Measurements from ENCODE around the gene TLR9. TPM values are rescaled to one million over a fixed set of nuclear protein-coding genes. Genes with fewer than 3 reads are reported as not detected.
A peak's percentile ranks its signal among the peaks of the same experiment; 100 is the strongest.

TLR9 gene
- total RNA-seq, 1 donor from 2014 or later, result 0.12 TPM

- no peaks in the 10 kb centered on the region for H3K9me3 Mint-ChIP-seq (ENCODE audit: low read depth)
- H3K36me3 Mint-ChIP-seq (ENCODE audit: low read depth), result peaks cover 13% of the 10 kb centered on the region
Observed at GRCh38 chr3:52197842-52198625, 27.4 kb downstream of the TLR9 start, which contains the start of gene ALAS1. TSS of gene ALAS1 (plus strand) at chr3:52198160. CDS start at chr3:52199242, 1,082 bp downstream.

GRCh38 chr3:52197499-52197841, 28.0 kb downstream of the TLR9 start:
- peaks cover 11% of the 10 kb centered on the region for H3K36me3 Mint-ChIP-seq (ENCODE audit: low read depth)
- no peaks in the 10 kb centered on the region for H3K9me3 Mint-ChIP-seq (ENCODE audit: low read depth)
- no peak for TF ChIP-seq CTCF (IDR thresholded peaks at IDR 0.05)
- H3K4me3 Mint-ChIP-seq (ENCODE audit: unreplicated experiment), result peak overlapping the region; percentile 98
- no peaks in the 10 kb centered on the region for H3K27me3 Mint-ChIP-seq (ENCODE audit: low read depth)
- peaks cover 44% of the 10 kb centered on the region for H3K4me1 Mint-ChIP-seq (ENCODE audit: low read depth)
- DNase-seq (ENCODE audit: low spot score), result no peak
- H3K27ac Mint-ChIP-seq (ENCODE audit: unreplicated experiment), result peak overlapping the region; percentile 63

More at GRCh38 chr3:52197842-52198625, 27.4 kb downstream of the TLR9 start, which contains the start of gene ALAS1:
- no peak for DNase-seq (ENCODE audit: low spot score)
- Mint-ChIP-seq H3K4me1 (ENCODE audit: low read depth) (peaks cover 42% of the 10 kb centered on the region), H3K27me3 (ENCODE audit: low read depth) (no peaks in the 10 kb centered on the region), H3K27ac (ENCODE audit: unreplicated experiment) (peak within 1 kb of the TSS; percentile 94), H3K4me3 (ENCODE audit: unreplicated experiment) (peak within 1 kb of the TSS; percentile 98)
- no peak for TF ChIP-seq CTCF (IDR thresholded peaks at IDR 0.05)

- DNase-seq (ENCODE audit: low spot score), result no peak
- no peak for TF ChIP-seq CTCF (IDR thresholded peaks at IDR 0.05)
- peaks cover 42% of the 10 kb centered on the region for H3K4me1 Mint-ChIP-seq (ENCODE audit: low read depth)
- H3K9me3 Mint-ChIP-seq (ENCODE audit: low read depth), result no peaks in the 10 kb centered on the region
- no peak overlapping the region for H3K4me3 Mint-ChIP-seq (ENCODE audit: unreplicated experiment)
- peak overlapping the region; percentile 63 for H3K27ac Mint-ChIP-seq (ENCODE audit: unreplicated experiment)
- H3K36me3 Mint-ChIP-seq (ENCODE audit: low read depth), result peaks cover 9% of the 10 kb centered on the region
- H3K27me3 Mint-ChIP-seq (ENCODE audit: low read depth), result no peaks in the 10 kb centered on the region
Observed at GRCh38 chr3:52196977-52197376, 28.5 kb downstream of the TLR9 start.

DNA sequence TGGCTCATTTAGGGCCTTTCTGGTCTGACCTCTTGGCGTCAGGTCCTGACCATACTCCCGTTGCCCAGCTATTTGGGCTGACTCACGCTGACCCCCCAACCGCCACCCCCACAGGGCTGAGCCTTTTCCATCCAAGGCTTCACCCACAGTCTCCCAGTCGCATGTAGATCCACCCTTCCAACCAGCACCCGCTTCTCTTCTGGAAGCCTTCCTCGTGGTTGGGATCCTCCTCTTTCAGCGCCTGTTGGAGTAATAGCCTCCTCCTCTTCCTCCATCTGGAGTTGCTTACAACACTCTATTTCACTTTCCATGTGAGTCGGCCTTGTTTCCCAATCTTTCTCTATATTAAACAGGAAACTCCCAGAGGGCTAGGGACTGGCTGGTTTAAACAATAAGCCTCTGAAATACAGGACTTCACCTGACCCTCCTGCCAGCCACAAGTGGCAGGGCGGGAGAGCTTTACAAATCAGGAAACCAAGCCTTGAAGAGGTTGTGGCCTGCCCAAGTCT, 29.6 kb downstream of the TLR9 start:
- no peak overlapping the region for H3K4me3 Mint-ChIP-seq (ENCODE audit: unreplicated experiment)
- no peak overlapping the region for H3K27ac Mint-ChIP-seq (ENCODE audit: unreplicated experiment)

GRCh38 chr3:52195291-52195597, 30.2 kb downstream of the TLR9 start:
- Mint-ChIP-seq H3K27me3 (ENCODE audit: low read depth) (no peaks in the 10 kb centered on the region), H3K36me3 (ENCODE audit: low read depth) (peaks cover 3% of the 10 kb centered on the region), H3K4me1 (ENCODE audit: low read depth) (peaks cover 37% of the 10 kb centered on the region), H3K4me3 (ENCODE audit: unreplicated experiment) (no peak overlapping the region), H3K9me3 (ENCODE audit: low read depth) (no peaks in the 10 kb centered on the region), H3K27ac (ENCODE audit: unreplicated experiment) (no peak overlapping the region)
- no peak for TF ChIP-seq CTCF (IDR thresholded peaks at IDR 0.05)
- DNase-seq (ENCODE audit: low spot score), result no peak

More for the DNA sequence above, 29.6 kb downstream of the TLR9 start:
- no peaks in the 10 kb centered on the region for H3K27me3 Mint-ChIP-seq (ENCODE audit: low read depth)
- H3K36me3 Mint-ChIP-seq (ENCODE audit: low read depth), result peaks cover 3% of the 10 kb centered on the region
- no peaks in the 10 kb centered on the region for H3K9me3 Mint-ChIP-seq (ENCODE audit: low read depth)
- no peak for TF ChIP-seq CTCF (IDR thresholded peaks at IDR 0.05)
- DNase-seq (ENCODE audit: low spot score), result no peak
- peaks cover 35% of the 10 kb centered on the region for H3K4me1 Mint-ChIP-seq (ENCODE audit: low read depth)

All from chondrocyte (in vitro differentiated cells).